ENCODE results near the gene FSIP1.
A peak's percentile ranks its signal among the peaks of the same experiment; 100 is the strongest.

FSIP1 gene

DNA sequence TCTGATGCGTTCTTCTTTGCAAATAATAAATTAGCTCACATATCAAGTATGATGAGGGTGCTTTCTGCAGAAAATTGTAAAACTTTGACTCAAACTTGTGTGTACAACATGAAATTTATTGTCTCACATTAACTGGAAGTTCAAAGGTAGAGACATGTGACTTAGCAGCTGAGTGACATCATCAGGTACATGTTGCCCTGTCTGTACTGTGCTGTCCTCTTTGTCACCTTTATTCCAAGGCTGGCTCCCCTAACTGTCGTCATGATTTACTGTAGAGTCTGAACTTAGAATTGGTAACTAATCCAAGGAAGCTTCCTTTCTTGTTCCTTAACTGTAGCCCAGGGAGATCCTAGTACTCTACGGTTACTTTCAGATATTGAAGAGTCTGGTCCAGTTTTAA is 12.3 kb upstream of the FSIP1 start:
- intact Hi-C loops (cut with DNase I) = no loop called here
- no peak for DNase-seq

DNA sequence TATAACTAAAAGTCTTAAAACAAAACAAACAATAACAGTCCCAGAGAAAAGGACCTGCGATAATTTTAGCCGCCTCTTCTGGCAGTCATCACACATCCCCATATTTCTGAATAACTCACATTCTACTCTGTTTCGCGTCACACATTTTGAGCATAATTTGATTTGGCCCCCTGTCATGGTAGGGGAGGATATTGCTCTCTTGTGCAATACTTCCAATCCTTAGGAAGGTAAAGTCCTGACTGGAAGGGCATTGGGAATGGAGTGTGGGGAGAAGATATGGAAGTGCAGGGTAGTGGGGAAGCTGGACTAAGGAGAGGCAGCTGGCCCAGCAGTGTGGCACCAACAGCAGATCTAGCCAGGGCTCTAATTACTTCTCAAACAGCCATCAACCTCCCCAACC is 11.3 kb upstream of the FSIP1 start:
- intact Hi-C loops (cut with DNase I) = no loop called here
- DNase-seq = no peak

GRCh38 chr15:39792844-39793335 is 10.2 kb upstream of the FSIP1 start:
- intact Hi-C loops (cut with DNase I) = no loop called here
- no peak for DNase-seq

DNA sequence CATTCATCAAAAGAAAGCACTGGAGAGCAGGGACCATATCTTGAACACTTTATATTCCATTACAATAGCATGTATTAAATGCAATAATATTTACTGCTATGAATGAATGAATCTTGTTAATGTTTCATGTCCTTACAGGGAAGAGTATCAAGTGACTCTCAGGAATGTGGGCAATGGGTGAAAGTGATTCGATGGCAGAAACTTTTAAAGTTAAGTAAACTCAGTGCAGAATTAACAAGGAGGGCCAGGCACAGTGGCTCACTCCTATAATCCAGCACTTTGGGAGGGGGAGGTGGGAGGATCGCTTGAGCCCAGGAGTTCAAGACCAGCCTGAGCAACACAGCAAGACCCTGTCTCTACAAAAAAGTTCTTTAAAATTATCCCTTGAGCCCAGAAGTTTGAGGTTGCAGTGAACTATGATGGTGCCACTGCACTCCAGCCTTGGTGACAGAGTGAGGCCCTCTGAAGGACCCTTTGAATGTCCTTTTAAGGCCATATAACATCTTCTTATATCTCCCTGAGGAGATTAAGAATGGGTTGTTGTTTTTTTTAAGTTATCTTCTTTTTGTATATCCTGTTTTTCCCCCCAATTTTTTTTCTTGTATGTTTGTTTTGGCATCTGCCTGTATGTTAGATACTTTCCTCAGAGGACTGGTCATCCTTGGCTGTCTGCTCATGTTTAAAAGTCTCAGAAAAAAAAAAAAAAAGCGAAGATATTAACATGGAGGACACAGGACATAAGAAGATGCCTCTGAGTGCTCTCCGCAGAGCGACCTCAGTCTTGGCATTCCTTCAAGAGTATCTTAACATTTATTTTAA is 9.6 kb upstream of the FSIP1 start:
- intact Hi-C loops (cut with DNase I) = no loop called here
- DNase-seq = no peak

DNA sequence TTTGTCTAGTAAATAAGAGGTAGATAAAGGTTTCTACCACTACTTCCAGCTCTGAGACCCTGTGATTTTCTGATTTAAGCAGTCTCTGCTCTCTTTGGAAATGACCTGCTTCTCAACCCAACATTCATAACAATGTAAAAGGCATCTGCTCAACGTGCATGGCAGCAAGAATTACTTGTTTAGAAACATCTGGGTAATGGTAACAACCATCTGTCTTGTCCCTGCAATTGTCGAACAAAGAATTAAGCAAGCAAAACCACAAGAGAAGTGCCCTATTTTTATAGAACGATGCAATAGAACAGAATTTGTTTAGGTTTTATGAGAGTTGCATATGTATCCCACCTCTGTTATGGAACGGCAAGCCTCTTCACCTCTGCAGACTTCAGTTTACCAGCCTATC is 7.1 kb upstream of the FSIP1 start:
- no peak for DNase-seq
- intact Hi-C loops (cut with DNase I) = no loop called here

DNA sequence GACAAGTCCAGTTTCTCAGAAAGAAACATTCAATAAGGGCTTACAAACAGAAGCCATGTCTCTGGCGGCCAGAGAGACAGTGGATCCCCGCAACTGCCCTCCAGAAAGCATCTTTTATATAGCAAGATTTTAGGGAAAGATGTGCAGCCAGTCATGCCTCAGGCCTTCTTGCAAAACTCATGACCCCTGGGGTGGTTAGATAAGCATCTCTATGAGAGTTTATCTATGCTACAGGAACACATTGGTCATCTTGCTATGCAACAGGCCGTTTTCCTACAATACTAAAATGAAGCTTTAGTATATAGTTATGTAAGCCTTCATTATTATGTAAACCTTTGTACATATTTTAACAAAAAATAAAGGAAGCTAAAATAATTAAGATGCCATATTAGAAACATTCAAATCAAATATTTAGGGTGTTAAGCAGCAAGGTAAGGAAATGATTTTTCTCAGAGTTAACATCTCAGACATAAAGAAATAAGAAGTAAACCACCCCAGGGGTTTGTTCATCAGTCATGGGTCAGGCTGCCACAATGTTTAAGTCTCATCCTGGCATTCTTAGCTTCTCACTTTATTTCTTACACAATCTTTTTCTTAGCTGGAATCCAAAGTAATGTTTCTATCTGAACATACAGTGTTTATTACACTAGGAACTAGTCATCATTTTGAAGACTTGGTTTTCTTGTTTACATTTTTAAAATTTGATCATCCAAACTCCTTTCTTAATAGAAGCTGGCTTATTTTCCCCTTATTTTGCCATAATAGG is 6.3 kb upstream of the FSIP1 start:
- DNase-seq = no peak
- intact Hi-C loops (cut with DNase I) = no loop called here

GRCh38 chr15:39788108-39788507 is 5.5 kb upstream of the FSIP1 start:
- no peak for DNase-seq
- intact Hi-C loops (cut with DNase I) = no loop called here

GRCh38 chr15:39787479-39787878 is 4.8 kb upstream of the FSIP1 start:
- intact Hi-C loops (cut with DNase I) = no loop called here
- no peak for DNase-seq

DNA sequence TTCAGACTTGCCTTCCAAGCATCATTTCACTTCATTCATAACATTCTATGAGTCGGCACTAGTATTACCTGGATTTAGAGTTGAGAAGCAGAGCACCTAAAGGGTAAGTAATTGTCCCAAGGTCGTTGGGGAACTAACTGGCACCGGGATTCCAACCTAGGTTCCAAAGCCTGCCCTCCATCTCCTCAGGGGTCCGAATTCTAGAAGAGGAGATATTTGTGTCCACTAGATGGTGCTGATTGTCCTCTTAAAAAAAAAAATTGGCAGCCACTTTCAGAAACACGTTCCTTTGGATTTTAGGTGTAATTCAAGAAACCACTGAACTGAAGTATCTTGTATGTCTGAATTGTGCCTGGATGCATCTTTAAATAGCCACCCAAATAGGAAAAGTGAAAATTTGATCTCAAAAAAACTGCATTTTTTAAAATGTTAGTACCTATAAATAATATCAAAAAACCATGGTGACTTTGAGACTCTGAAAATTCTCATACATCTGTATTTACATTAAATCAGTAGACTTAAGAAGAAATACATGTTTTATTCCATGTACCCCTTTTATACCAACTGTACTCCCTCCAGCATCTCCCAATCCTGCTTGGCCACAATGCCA is 3.9 kb upstream of the FSIP1 start:
- intact Hi-C loops (cut with DNase I) = no loop called here

GRCh38 chr15:39785841-39786240 is 3.2 kb upstream of the FSIP1 start:
- DNase-seq = no peak
- intact Hi-C loops (cut with DNase I) = no loop called here

More for the DNA sequence above, 3.9 kb upstream of the FSIP1 start:
- DNase-seq = peak in 5 of 42 donors; percentile 15 to 47 (median 23)

DNA sequence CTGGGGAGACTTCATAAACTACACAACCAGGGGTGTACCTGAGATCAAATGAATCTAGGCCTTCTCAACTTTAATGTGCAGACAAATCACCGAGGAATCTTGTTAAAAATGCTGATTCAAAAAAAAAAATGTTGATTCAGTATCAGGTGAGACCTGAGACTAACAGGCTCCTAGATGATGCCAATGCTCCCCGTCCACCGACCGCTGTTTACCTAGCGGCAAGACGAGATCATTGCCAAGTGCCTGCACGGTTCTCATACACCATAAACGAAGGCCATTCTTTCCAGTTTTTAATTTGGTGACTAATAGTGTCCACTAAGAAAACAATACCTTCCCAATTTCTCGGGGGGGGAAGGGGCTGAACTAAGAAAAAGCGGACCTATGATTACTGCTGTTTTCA is 2.5 kb upstream of the FSIP1 start:
- intact Hi-C loops (cut with DNase I) = no loop called here
- no peak for DNase-seq

DNA sequence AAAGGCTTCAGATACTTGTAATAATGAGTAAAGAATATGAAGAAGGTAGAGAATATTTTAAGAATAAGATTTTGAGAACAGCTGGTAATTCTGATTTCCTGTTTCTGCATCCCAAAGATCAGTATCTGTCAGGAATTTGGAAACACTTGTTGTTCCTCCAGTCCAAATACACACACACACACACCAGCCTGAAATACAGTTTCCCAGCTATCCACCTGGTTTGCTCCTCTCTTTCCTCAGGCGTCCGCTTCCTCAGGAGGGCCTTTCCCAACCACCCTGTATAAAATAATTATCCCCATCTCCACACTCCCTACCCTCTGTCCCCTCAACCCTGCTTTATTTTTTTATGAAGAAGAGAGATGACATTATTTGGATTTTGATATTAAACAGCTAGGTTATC is 2.0 kb upstream of the FSIP1 start:
- DNase-seq = no peak
- intact Hi-C loops (cut with DNase I) = loop anchor here (5.0 kb wide), 2 partner anchors 138 to 253 kb away; partner anchors contain the start of genes GPR176 and SRP14

DNA sequence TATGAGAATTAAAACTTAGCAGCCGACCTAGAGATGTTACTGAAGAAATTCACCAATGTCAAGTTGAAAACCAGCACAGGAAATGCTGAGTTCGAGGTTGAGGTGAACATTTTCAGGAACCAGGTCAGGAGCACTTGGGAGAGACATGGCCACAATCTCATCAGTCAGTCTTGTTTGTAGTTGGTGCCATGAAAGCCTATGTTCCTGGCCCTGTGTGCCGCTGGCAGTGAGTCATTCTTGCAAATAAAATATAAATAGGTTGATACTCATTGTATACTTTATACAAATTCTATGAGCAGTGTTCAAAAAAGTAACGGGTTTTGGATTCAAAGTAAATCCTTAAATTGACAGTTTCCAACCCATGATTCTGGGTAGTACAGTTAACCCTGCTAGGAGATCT is 1.5 kb upstream of the FSIP1 start:
- DNase-seq = no peak
- intact Hi-C loops (cut with DNase I) = loop anchor here (5.0 kb wide), 2 partner anchors 138 to 253 kb away; partner anchors contain the start of genes GPR176 and SRP14

DNA sequence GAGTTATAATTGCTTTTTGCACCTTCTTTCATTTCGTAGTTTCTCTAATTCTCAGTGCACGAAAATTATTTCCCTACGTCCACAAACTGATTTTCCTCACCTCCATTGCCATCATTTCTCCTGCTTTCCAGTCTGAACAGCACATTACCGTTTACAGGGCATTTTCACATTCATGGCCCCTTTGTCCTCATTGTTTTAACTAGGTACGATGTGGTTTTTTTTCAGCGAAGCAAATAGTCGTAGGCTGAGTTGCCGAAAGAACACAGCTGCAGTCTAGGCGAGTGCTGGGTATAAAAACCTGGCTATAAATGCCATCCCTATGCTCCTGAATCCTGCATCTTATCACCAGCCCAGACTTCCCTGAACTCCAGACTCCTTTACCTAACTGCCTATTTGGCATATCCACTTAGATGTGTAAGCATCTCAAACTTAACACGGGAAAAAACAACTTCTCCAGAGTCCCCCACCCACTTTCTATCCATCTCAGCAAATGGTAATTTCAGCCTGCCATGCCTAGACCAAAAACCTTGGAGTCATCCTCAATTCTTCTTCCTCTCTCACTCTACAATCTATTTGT is 691 bp upstream of the FSIP1 start:
- DNase-seq = peak in 1 of 42 donors; percentile 11
- intact Hi-C loops (cut with DNase I) = loop anchor here (5.0 kb wide), 2 partner anchors 139 to 254 kb away; partner anchors contain the start of genes GPR176 and SRP14

DNA sequence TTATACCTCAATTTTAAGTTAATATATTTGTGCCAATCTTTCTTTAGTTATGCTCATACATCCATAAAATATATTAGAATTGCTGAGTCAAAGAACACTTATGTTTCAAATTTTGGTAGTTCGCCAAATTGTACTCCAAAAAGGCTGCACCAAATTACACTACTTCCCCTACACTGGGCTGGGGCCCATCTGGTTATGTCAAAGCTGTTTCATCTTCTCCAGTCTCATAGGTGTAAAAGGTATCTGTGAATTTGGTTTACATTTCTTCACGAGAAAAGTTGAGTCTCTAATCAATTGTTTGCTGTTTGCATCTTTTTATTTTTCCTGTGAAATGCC is 706 bp downstream of the FSIP1 start:
- no peak for DNase-seq
- intact Hi-C loops (cut with DNase I) = loop anchor here (5.0 kb wide), 2 partner anchors 140 to 255 kb away; partner anchors contain the start of genes GPR176 and SRP14

GRCh38 chr15:39781147-39781966 is 1.3 kb downstream of the FSIP1 start:
- no peak for DNase-seq
- intact Hi-C loops (cut with DNase I) = loop anchor here (5.0 kb wide), 2 partner anchors 141 to 256 kb away; partner anchors contain the start of genes GPR176 and SRP14

- intact Hi-C loops (cut with DNase I) = no loop called here
- DNase-seq = no peak
These were observed 4.6 kb downstream of the FSIP1 start for GRCh38 chr15:39778021-39778420.

GRCh38 chr15:39777496-39777895 is 5.1 kb downstream of the FSIP1 start:
- intact Hi-C loops (cut with DNase I) = no loop called here

More at GRCh38 chr15:39777496-39777895, 5.1 kb downstream of the FSIP1 start:
- no peak for DNase-seq

All from head of caudate nucleus (tissue), 42 donors.